HG03196 (cell line): Measurements from ENCODE around the gene CHRM4.

Experiments used
- ATAC-seq: cut with Tn5 transposase; IDR thresholded peaks from one replicate; pipeline ENCODE4 v1.9.1; 2021; ENCODE audit not compliant: unreplicated experiment

The CHRM4 gene

GRCh38 chr11:46369458-46370152, 22.0 kb downstream of the CHRM4 start:
- ATAC-seq: no peak

- no peak for ATAC-seq
Measured at GRCh38 chr11:46367916-46368267, 23.7 kb downstream of the CHRM4 start.

GRCh38 chr11:46367244-46367915, 24.2 kb downstream of the CHRM4 start:
- ATAC-seq: no peak

GRCh38 chr11:46366661-46367161, 24.9 kb downstream of the CHRM4 start:
- ATAC-seq: no peak

- no peak for ATAC-seq
Measured at GRCh38 chr11:46366260-46366659, 25.3 kb downstream of the CHRM4 start.

- ATAC-seq: no peak
Measured at GRCh38 chr11:46364791-46365190, 26.8 kb downstream of the CHRM4 start.

- no peak for ATAC-seq
Measured at GRCh38 chr11:46364056-46364455, 27.5 kb downstream of the CHRM4 start.

GRCh38 chr11:46363455-46364005, 28.0 kb downstream of the CHRM4 start:
- no peak for ATAC-seq

GRCh38 chr11:46363031-46363407, 28.6 kb downstream of the CHRM4 start:
- ATAC-seq: no peak

GRCh38 chr11:46362156-46363030, 29.2 kb downstream of the CHRM4 start:
- no peak for ATAC-seq

GRCh38 chr11:46361283-46362155, 30.1 kb downstream of the CHRM4 start:
- peak; percentile 81 for ATAC-seq

- no peak for ATAC-seq
Measured at GRCh38 chr11:46360878-46361277, 30.7 kb downstream of the CHRM4 start.

- ATAC-seq: no peak
Measured at GRCh38 chr11:46359953-46360352, 31.6 kb downstream of the CHRM4 start.

- ATAC-seq: no peak
Measured at GRCh38 chr11:46357483-46357936, 34.1 kb downstream of the CHRM4 start.

GRCh38 chr11:46356924-46357482, 34.6 kb downstream of the CHRM4 start:
- ATAC-seq: no peak

GRCh38 chr11:46353698-46354097, 37.9 kb downstream of the CHRM4 start:
- no peak for ATAC-seq

GRCh38 chr11:46352063-46352841, 39.3 kb downstream of the CHRM4 start:
- ATAC-seq: no peak

- ATAC-seq: no peak
Measured at GRCh38 chr11:46351606-46352005, 40.0 kb downstream of the CHRM4 start.

- ATAC-seq: no peak
Measured at GRCh38 chr11:46351148-46351547, 40.4 kb downstream of the CHRM4 start.
